SW480 (cell line): ENCODE measurements around the gene IPMK.
A peak's percentile ranks its signal among the peaks of the same experiment; 100 is the strongest.

Experiments
- DNase-seq: peaks from one replicate; pipeline ENCODE4 v3.0.0-alpha.2; 2016; ENCODE audit warnings: low spot score

The IPMK gene

DNA sequence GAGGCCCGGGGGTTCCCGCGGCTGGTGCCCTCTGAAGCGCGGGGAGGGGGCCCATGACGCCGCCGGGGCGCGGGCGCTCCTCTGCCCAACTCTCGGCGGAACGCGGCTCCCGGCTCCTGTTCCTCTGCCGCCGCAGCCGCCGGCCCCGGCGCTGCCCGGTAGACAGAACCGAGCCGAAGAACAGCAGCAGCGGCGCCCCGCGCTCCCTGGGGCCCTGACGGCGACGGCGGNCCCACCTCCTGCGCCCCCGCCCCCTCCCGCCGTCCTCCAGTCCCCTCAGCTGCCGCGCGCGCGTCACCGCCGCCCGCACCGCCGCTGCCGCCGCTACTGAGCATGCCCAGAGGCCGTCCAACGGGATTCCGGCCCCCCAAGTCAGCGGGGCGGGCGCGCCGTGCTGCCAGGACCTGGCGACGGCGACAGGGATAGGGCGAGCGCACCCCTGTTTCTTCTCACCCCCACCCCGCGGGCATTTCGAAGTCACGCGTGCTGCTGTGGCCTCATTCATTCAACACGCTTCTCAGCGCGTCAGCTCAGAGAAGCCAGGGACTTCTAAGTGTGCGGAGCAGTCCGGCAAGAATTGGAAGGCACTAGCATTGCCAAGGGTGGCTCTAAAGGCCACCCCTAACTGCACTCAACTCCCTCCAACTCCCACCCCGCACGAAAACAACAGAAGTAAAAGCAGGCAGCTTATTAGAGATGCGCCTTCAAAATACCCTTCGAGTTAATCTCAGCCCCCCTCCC is at the start of gene IPMK:
TSS of gene IPMK (minus strand) at position 182 of the 741 bp plus-strand sequence. CDS start 283 bp downstream, outside the sequence.
- peak; percentile 90 for DNase-seq

- DNase-seq, result no peak
Measured at GRCh38 chr10:58316874-58317273, 49.2 kb upstream of the IPMK start.

DNA sequence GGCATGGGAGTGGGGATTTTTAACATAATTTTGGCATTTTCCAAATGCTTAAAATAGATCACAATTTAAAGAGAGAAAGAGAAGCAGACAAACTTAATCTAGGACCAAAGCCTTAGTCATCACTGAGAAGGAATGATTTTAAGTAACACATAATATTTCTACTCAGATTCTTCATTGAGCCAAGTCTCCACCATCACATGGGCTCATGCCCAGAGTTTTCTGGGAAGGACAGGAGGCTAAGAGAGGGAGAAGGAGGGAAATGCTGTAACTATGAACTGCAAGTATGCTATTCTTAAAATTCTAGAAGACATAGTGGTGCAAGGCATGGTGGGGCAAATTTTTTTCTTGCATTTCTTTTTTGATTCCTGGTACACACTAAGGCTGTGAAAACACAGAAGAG is 43.3 kb upstream of the IPMK start:
- no peak for DNase-seq

GRCh38 chr10:58307676-58308075 is 40.0 kb upstream of the IPMK start:
- DNase-seq, result no peak

DNA sequence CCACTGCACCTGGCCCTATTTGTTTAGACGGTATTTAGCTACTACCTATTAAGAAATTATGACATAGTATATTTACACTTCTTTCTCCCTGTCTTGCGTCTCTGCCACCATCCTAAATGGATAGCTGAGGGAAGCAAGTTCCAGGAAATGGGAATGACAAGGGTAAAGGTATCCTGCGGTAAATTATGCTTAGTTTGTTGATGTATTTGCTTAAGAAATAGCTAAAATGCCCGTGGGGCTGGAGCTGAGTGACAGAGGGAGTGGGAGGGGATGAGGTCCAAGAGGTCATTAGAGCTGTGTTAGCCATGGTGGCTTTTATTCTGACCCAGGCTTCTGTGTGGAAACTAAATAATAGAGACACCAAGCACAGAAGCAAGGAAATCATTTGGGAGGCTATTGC is 38.1 kb upstream of the IPMK start:
- DNase-seq, result no peak

GRCh38 chr10:58304099-58304633 is 36.5 kb upstream of the IPMK start:
- no peak for DNase-seq

GRCh38 chr10:58302254-58302653 is 34.6 kb upstream of the IPMK start:
- DNase-seq, result no peak

GRCh38 chr10:58300676-58301075 is 33.0 kb upstream of the IPMK start:
- no peak for DNase-seq

DNA sequence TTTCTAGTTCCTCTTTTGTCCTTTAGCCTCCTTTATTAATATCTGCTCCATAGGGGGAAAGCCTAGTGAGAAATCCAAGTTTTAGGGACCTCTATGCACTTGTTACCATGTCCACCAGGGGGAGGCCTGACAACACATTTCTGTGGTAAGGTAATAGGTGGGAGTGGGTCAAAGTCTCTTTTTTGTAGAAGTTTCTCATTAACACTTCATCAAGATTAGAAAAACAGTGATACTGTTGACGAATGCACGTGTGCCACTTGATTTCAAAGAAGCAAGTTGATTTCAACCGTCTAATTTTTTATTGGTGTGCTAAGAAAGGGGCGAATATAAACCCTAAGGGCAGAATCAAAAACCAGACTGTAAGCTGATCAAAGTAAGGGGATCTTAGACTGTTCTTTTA is 31.9 kb upstream of the IPMK start:
- DNase-seq, result peak; percentile 57

GRCh38 chr10:58293989-58294388 is 26.3 kb upstream of the IPMK start:
- no peak for DNase-seq

DNA sequence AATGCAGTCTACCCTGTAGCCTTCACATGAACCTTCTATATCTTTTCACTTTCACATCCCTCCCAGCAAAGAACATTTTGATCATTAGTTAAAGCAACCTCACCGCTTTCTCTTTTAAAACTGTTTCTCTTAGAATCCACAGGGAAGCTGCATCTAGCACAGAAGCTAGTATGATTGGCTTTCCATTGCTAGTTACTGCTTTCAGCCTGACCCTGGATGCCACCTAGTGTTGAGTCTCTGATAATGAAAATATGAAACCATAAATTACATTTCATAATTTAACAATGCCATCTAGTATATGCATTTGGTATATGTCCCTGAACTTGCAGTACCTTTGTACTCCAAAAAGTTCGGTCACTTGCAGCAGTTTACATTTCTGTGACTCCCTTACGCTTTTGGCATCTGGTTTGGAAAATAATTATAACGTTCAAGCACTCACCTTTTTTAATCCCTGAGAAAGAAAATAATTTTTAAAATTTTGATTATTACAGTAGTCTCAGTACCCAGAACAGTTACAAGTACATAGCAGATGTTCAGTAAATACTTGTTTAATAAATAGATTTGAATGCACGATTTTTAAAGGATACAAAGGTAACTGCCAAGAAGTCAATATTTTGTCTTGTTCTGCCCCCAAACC is 24.0 kb upstream of the IPMK start:
- DNase-seq, result peak; percentile 67

DNA sequence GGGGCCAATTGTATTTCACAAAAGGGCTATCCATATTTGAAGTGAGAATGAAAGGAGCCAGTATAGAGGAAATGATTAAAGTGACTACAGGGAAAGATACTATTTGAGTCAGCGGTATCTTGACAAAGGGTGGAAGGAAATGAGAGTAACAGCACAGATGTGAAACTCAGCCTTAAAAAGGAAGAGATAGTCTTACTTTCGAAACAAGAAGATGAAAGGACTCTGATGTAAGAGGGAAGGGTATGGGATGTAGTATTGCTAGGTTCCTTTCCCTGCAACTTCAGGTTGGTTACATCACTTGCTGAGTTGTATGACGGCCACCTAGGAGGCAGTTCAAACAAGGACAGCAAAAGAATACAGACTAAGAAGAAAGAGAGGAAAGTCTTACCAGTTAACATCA is 14.9 kb upstream of the IPMK start:
- DNase-seq, result no peak

DNA sequence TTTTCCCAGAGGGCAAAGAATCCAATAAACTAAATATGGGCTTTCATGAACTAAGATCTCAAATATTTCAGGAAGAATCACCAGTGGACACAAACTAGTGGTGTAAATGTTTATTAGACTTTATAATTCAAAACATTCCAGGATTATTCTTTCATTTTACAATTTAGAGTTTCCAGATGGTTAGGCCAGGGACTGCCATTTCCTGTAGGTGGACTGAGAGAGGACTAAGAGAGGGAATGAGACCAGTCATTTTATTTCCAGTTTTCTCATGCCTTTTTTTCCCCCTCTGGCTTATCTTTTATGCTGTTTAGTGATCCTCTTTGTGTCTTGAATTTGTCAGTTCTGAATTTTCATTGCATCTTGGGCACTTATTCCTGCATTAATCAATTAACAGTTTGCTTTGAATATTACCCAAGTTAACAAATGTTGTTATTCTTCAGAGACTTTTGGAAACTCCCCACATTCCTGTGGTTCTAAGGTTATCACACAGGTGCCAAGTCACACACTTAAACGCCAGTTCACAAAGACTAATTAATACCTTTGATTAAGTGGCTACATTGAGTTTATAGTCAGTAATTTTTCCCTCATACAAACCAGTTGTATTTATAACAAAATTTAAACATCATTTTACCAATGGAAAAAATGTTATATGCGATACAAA is 13.5 kb upstream of the IPMK start:
- DNase-seq, result no peak

DNA sequence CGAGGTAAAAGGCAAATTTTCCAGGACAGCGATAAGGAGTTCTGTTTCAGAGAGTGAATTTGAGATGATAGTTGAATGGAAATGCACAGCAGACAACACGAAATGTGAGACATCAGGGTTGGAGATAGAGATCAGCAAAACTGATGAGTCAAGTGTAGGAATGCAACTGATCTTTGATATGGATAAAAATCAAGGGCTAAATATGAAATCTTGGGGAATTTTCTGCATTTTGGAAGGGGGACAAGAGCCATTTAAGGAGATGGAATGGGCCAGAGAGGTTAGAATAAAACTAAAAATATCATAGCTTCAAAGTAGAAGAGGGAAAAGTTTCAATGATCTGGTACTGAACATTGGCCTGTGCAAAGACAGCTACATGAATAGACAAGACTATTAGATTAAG is 12.8 kb upstream of the IPMK start:
- no peak for DNase-seq

- DNase-seq, result no peak
Measured at GRCh38 chr10:58278962-58279307, 11.2 kb upstream of the IPMK start.

- no peak for DNase-seq
Measured at GRCh38 chr10:58278274-58278961, 10.7 kb upstream of the IPMK start.

GRCh38 chr10:58275908-58276307 is 8.2 kb upstream of the IPMK start:
- DNase-seq, result no peak

DNA sequence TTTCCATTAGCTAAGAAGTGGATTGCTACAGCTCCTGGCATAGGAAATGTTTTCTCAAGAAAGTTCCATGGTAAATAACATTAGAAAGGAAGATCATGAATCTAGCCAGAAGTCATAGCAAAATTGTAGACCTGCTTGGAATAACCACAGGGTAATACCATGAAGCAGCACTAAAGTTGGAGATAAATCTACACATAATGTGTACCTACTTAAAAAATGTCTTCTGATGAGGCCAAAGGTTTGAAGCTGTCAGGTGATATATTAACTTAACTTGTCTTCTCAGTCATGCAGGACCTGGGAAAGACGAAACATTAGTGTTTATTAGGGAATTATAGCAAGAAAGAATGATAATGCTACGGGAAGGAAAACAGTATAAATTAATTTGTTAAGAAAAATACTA is 7.6 kb upstream of the IPMK start:
- no peak for DNase-seq

- DNase-seq, result no peak
Measured at GRCh38 chr10:58269782-58270290, 2.1 kb upstream of the IPMK start.

- peak; percentile 99 for DNase-seq
Measured at GRCh38 chr10:58268946-58269781, 1.5 kb upstream of the IPMK start, which contains the start of gene CISD1. Gene CISD1 (plus strand): TSS chr10:58269162. CDS start chr10:58269274, 112 bp downstream.

- peak; percentile 71 for DNase-seq
Measured at GRCh38 chr10:58268454-58268945, 806 bp upstream of the IPMK start.
